ENCODE data around the gene IL1RAPL1.

IL1RAPL1 gene

DNA sequence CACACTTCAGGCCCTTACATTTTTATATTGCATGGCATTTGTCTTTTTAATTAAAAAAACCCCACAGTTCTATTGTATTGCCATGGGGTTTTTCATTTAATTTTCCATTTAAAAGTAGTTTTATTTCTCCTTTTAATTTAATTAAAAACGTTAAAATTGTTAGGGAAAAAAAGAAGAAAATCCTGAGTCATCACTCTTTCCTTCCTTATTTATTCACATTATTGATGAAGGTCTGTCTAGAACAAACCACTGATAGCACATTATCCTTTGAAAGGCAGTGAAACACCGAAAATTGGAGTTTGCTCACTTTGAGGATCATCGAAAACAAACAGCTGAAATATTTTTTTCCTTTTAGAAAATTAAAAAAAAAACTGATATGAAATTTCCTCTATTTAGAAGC lies 868.5 kb downstream of the IL1RAPL1 start:
- no peak for FAIRE-seq

DNA sequence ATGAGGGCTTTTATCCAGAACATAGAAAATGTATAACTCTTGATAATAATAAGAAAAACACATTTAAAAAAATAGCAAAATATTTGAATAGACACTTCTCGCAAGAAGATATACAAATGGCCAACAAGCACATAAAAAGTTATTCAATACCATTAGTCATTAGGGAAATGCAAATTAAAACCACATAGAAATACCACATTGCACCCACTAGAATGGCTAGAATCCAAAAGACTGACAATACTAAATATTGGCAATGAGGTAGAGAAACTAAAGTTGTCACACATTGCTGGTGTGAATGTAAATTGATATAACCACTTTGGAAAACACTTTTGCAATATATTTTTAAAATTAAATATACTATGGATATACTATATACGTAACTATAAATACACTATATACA lies 873.8 kb downstream of the IL1RAPL1 start:
- FAIRE-seq = no peak

DNA sequence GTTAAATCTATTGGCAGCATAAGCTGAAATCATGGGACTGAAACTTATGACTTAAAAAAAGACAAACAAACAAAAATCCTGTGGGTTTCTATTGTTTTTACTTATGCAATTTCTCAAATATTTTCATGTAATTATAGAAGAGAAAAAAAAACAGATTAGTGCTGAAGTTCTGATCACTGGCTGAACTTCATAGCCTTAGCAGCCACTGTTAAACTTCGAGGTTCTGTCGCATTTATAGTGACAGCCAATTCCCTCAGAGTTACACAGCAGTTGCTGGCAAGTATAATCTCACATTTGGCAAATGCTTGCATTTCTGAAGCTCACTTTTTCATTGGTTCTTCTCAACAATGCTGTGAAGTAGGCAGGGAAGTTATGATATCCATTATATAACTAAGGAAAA lies 879.2 kb downstream of the IL1RAPL1 start:
- no peak for FAIRE-seq

DNA sequence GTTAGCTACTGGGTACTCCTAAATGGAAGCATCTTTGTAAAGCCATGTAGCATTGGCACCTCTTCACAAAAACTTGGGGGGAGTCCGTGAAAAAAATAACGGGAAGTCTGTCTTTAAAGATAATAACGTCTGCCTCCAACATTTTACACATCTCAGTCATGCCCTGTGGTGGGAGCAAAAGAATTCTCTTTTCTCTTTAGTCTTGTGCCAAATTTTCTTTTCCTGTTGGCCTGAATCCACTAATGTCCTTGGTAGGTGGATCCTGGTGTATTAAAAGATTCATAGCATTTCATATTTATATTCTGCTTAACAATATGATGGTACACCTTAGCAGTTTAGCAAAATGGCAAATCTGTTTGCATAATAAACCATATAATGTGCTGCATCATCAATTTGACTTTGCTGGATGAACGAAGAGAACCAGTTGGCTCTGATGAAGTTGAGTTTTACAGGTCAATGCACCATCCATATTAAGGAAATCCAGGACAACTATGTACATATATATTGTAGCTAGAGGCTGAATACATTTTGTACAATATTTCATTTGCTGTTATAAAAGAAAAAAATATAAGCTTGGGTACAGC lies 881.8 kb downstream of the IL1RAPL1 start:
- FAIRE-seq = no peak

DNA sequence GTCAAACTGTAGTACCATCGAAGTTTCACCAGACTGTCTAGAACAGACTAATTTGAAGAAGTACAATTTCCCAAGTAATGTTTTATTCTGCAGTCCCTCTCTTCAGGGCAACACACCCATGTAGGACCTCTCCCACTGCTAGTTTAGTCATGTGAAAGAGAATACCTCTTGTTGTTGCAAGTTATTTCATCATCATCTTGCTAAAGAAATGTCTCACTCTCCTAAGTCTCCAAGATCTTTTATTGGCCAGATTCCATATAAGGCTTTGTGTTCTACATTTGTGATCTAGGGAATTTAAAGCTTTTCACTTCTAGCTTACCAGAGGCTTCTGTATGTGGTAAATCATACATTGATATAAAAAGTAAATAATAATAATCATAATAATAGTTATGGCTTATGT lies 882.8 kb downstream of the IL1RAPL1 start:
- FAIRE-seq = no peak

DNA sequence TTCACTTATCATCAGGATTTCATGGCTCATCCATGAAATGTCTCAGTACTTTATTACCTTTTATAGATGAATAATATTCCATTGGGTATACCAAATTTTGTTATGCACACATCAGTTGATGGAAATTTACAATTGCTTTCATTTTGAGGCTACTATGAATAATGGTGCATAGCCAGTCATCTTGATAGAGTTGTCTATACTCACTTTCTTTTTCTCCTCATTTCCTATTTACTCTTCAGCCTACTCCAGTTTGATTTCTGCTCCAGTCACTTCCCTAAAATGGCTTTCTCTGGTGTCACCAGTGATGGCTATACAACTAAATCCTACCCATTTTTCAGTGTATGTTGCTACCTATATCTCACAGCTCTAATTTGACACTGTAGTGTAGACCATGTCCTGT lies 884.6 kb downstream of the IL1RAPL1 start:
- FAIRE-seq = no peak

DNA sequence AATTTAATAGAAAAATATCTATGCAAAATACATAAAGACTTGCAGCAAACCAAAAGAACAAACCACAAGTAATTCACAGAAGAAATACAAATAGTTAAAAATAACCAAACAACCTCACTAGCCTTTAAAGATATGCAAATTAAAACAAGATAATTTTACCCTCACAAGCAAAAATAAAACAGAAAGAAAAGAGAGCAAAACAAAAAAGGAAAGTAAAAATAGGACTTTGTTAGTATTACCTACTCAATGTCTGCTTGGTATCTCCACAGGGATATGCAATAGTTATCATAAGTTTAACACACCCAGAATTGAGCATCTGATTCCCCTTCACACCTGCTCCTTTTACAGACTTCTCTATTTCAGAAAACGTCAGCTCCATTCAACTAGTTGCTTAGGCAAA lies 890.6 kb downstream of the IL1RAPL1 start:
- no peak for FAIRE-seq

DNA sequence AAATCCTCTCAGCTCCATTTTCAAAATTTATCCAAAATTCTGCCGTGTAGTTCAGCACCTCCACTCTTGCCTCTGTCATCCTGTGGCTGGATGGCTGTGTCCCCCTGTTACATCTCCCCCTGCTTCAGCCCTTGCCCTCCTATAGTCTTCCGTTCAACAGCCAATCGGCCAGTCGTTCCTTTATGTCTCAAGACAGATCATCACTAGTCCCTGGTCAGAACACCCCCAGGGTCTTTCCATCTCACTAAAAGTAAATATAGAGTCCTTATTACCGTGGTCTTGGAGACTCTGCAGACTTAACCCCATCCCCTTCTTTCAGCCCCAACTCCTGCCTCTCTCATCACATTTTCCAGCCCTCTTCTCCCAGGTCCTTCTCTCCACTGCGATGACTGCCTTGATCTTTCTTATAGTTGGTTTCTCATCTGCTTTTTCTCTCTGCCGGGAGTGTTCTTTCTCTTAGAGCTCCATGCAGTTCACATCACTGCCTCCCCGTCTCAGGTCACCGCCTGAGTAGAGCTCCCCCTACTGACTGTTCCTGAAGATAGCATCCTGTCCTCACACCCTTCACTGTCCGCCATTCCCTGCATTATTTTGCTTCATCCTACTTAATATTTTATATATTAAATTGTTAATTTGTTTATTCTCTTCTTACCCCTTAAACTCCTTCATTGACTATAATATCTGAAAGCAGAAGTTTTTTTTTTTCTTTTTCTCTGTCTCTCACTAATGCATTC lies 891.3 kb downstream of the IL1RAPL1 start:
- FAIRE-seq = no peak

DNA sequence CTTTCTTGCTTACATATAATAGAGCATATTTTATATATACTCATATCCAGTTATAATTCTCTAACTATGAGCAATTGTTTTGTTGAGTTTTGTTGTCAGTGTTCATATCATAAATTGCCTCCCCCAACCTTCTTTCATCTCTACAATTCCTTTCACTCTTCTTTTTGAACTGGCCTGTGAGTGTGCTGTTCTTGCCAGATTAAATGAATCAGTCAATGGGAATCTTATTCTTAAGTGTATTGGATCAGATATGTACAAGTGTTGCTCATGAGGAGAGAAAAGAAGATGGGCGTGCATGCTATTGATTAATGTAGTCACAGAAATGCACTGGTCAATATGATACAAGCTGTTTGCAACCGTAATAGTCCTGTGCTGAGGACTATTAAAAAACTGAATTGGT lies 900.0 kb downstream of the IL1RAPL1 start:
- FAIRE-seq = no peak

DNA sequence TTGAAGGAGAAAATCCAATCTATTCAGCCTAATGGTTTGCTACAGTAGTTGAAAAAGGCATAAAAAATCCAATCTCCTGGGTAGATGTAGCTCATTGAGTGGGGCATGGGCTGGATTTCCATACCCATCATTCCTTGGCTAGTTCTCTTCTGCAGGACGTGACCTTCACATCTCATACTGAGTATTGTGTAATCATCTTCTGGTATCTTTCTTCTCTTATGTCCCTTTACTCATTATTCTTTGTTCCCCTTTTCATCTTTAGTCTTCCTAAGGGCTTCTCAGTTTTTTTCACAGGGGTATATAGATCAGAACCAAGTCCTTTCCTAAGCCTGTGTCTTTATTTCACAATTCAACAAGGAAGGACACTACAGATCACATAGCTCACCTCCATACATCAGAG lies 900.5 kb downstream of the IL1RAPL1 start:
- no peak for FAIRE-seq

DNA sequence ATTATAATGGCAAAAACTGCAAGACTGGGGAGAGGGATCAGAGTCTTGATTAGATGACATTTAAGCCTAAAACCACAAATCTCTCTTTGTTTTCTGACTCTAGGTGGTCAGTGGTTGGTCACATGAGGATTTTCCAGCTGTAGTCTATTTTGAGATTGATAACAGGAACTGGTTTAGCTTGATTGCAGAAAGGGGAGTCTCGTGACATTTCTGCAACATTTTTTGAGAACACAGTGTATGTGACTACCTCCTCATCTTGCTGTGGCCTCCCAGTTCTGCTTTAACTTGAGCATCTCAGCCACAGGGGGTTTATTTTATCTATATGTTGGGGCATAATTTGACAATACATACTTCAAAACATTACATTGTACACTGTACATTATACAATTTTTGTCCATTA lies 901.7 kb downstream of the IL1RAPL1 start:
- no peak for FAIRE-seq

DNA sequence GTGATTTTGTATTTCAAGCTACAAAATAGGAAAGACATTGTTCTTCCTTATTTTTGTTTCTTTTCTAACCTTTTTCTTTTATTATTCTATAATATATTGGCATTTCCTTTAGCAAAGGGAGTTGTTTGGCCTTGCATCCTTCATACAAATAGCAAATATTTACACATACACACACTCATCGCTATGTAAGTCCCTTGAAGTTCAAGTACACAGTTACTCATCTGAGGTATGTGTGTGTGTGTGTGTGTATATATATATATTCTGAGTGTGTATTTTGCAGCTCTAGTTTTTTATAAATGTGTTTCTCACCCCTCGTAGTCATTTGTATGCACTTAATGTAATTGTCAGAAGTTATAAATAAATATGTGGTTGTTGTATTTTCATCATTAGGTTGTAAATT lies 903.4 kb downstream of the IL1RAPL1 start:
- FAIRE-seq = no peak

DNA sequence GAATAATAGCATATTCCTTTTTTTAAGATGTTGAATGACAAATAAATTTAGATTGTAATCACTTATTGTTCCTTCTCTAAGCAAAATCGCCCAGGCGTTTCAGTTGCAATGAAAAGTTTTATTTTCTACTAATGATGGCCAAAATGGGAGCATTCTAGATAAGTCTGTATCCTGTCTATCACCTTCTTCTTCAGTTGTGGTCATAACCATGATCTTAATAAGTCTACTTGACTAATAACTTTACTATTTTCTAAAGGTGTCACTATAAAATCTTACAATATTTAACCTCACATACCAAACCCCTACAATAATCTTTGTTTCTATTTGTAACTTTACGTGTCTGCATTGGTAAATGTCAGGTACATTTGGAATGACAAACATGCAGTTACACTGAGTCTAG lies 904.4 kb downstream of the IL1RAPL1 start:
- FAIRE-seq = no peak

DNA sequence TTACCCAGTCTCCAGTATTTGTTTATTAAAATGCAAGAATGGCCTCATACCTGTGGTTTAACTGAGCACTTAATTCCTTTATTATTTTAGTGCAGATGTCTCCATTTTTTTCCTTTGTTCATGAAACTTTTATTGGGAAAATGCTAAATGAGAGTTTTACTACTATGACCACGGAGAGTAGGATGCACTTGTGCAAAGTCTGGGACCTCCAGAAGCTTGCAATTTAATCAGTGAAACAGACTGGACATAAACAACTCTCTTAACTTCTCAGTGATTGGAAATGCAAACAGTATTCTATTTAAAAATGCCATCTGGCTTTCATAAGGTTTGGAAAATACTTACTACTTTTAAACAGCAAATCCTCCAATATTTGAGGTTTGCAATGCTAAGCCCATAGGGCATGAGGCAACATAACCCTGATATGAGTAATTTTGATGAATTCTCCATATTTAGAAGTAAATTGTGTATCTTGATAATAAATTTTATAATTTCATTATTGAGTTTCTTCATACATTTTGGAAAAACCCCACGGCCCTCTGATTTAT lies 909.5 kb downstream of the IL1RAPL1 start:
- FAIRE-seq = no peak

DNA sequence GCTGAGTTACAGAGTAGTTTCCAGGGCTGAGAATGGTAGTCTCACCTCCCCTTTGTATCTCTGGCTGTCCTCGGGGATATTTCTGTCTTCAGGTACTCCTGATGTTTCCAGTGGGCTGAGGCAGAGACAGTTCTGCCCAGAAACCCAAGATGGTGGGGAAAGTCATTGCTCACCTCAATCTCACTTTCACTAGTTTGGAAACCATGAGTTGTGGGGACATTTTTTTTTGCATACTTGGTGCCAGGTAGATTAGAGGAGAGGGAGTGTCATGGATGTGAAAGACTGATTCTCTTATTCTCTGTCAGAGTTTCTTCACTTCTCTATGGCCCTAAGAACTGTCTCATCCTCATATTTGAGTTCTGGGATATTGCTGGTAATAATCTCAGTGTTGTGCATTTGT lies 919.5 kb downstream of the IL1RAPL1 start:
- FAIRE-seq = no peak

DNA sequence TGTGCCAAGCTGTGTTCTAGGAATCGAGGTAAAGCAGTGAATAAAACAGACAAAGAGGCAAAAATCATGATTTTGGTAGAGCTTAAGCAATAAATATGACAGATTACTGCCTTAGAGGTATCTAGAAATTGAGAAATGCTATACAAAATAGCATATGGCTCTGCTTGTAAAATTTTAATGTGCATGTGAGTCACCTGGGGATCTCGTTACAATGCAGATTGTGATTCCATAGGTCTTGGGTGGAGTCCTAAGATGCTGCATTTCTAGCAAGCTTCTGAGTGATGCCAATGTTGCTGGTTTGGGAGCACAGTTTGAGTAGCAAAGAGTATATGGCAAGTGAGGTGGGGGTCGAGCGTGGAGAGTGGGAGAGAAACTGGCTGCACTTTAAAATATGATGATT lies 930.9 kb downstream of the IL1RAPL1 start:
- no peak for FAIRE-seq

DNA sequence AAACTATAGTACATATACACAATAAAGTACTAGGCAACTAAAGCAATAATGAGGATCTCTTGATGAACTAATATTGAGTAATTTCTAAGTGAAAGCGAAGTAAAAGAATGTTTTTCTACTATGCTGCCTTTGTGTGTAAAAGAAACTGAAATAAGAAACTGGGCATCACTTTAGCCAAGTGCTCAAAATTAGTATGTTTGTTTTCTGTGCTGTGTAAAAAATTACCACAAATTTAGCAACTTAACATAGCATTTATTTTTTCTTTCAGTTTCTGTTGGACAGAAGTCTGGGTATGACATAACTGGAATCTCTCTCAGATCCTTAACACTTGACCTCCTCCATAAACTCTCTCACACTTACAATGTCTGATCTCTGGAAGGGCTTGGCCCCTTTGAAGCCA lies 941.0 kb downstream of the IL1RAPL1 start:
- no peak for FAIRE-seq

DNA sequence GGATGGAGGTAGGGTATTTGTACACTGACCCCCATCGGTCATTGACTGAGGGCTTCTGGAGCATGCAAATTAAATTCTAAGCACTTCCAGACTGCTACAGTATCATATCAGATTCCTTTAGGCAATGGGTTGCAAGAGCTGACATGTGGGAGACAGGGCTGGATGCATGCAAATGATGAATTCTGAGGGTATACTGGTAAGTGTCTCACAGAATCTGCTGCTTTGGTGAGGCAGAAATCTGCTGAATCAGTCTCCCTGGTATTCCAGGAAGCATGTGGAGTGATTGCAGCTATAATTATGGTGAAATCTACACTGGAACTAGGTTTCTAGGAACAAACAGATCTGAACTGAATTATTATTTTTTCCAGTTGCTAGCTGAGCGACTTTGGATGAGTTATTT lies 943.3 kb downstream of the IL1RAPL1 start:
- no peak for FAIRE-seq

DNA sequence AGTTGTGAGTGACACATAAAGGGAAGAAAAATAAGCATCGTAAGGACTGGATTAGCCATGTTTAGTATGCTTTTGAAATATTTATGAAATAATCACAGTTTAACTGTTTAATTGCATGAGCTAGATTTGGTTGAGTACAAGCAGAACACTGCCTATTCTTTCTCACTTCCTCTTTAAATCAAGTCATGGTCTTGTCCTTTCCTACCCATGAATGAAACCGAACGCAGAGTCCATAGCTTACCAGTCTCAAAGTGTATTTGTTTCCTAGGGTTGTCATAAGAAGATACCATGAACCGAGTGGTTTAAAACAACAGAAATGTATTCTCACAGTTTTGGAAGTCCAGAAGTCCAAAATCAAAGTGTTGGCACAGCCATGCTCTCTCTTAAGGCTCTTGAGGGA lies 944.1 kb downstream of the IL1RAPL1 start:
- FAIRE-seq = no peak

DNA sequence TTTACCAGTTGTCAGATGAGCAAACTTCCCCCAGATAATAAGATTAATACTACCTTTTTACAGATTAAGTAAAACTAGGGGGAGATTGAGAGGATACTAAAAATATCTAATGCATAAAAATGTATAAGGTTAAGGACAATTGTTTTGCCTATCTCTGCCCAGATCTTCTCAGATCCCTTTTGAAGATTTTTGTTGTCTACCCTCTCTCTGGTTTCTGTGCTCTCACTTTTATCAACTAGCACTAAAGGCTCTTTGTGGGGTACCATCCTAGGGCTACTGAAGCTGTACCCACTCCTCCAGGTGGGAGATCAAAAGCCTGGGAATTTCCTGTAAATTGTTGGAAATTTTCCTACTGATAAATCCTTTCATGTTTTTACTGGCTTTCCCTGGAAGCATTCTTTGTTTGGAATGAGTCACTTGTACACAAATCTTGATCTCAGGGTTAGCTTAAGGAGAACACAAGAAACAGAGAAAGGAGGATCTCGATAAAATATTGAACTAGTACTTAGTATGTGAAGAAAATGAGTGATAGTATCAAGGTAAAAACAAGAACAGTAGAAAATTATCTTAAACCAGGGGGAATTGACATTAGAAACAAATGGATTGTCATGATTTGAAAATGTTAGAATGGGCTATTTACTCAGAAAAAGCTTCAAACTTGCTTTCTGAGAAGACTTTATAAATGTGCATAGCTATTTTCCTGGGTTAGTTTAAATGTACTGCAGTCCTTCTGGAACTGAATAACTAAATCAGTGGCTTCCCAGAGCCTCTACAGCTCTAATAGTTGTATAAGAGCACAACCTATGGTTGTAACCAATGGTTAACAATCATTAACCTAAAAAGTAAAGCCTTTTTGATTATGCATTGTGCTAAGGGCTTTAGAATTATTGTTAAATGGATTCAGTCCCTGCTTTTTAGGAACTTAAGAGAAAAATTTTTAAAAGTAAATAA lies 948.2 kb downstream of the IL1RAPL1 start:
- no peak for FAIRE-seq

DNA sequence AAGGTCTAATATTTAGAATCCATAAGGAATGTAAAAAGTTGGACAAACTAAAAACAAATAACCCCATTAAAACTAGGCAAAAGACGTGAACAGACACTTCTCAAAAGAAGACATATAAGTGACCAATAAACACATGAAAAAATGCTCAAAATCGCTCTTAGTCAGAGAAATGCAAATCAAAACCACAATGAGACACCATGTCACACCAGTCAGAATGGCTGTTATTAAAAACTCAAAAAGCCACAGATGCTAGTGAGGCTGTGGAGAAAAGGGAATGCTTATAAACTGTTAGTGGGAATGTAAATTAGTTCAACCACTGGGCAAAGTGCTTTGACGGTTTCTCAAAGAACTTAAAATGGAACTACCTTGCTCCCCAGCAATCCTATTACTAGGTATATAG lies 953.8 kb downstream of the IL1RAPL1 start:
- FAIRE-seq = no peak

DNA sequence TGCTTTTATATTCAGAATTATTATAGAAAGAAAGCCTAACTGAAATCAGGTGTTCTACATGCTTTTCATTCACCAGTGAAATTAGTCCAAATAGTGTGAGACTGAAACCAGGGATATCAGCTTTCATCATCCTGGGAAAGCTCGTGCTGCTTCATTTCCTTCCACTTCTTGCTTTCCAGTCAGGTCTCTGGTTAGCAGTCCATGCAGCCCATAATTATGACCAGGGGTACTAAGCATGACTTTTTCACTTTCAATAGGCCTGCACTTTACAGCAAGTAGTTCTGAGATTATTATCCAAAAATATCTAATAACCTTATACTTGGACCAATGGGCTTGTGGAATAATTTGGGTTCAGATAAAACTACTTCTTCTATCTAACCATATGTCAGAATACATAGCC lies 954.9 kb downstream of the IL1RAPL1 start:
- FAIRE-seq = no peak

DNA sequence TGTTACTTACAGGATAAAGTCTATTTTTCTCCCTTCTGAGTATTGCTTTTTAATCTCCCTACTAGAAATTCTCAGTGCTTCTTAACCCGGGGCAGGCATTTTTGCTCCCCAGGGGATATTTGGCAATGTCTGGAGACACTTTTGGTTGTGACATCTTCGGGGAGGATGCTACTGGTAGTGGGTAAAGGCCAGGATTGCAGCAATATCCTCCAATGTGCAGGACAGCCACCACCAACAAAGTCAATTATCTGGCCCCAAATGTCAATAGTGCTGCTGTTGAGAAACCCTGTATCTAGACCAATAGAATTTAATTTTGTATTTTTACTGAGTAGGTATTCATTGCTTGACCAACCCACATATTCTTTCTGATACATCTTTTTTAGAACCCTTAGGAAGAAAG lies 958.6 kb downstream of the IL1RAPL1 start:
- FAIRE-seq = no peak

DNA sequence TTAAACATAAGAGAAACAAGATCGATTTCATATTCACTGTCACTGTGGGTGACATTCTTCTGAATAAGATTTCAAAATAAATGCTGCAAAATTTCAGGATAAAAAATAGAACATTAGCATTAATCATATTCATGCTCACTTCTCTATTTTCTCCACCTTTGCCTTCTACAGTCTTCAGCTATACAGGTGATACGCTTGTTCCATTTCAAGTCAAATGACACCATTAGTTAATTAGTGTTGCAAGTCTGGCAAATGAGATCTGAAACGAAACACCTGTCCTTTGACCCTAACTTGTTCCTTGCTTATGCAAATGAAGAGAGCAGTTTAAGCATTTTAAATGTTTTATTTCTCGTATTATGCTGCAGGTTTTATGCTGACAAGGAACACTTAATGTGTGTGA lies 960.6 kb downstream of the IL1RAPL1 start:
- FAIRE-seq = no peak

All from A204.1 (cell line).